PC-9 (cell line): ENCODE results near the gene CRYZ.

Experiments
- CTCF ChIP-seq: fragments of 200-600 bp; sonication (generic); conservative IDR thresholded peaks from 2 replicates; pipeline ENCODE4 v1.6.1; 2017; ENCODE audit warnings: mixed run types, antibody characterized with exemption, mild to moderate bottlenecking, moderate library complexity
- EZH2 ChIP-seq: fragments of 200-600 bp; sonication (generic); IDR thresholded peaks from 2 replicates; pipeline ENCODE4 v1.8.0; 2017; ENCODE audit warnings: antibody characterized with exemption, low read depth

DNA sequence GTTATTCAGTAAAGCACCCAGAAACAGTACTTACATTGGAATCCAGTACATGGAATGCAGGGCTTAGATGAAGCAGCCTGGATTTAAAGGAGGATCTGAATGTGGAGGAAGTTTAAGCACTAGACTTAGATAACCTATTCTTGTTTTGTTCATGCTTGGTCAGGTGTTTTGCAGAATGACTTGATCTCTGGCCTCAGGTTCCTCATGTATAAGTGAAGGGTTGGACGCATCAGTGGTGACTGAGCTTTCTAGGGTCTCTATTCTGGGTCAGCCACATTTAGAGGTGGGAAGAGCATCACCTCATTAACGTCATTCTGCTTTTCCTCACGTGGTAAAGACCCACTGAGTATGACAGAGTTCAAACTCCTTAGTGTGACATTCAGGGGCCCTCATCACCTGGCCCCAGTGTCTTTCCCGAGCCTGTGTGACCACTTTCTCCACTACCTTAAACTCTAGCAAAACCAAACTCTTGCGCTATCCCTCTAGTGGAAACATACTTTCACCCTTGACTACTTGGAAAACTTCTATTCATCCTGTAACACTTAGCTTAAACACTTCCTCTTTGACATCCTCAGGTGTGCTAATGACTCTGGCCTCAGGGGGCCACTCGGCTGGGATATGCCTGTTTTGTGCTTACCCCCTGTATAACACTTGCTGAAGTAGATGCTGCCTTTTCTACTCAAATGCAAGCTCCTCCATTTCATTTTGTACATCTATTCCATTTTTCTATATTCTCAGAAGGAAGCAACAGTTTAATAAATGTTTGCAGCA is 58.4 kb downstream of the CRYZ start:
- no peak for TF ChIP-seq CTCF
- TF ChIP-seq EZH2: no peak
